HepG2 (cell line): ENCODE measurements around the gene HMGN4. TPM values are rescaled to one million over a fixed set of nuclear protein-coding genes. Genes with fewer than 3 reads are reported as not detected.
A peak's percentile ranks its signal among the peaks of the same experiment; 100 is the strongest.

Experiments used
- ATAC-seq: fragments of 200-7000 bp; cut with Tn5 transposase; 3 replicates; pipeline ENCODE4 v1.9.1; 2020; ENCODE audit warnings: mild to moderate bottlenecking, moderate library complexity
- BruUV-seq: library from RNA; stranded (reverse); fragments of 400-500 nt; replicated peaks from 2 replicates; lab custom pipeline; 2021; lab: Mats Ljungman, UMichigan
- CTCF ChIA-PET: fragments of 300-600 bp; formaldehyde crosslinking; extraction: SDS; loops from one replicate; lab custom pipeline; 2021; ENCODE audit warnings: low total read pairs, inconsistent platforms, low intra/inter-chr PET ratio; lab: Yijun Ruan, JAX
- POLR2A ChIA-PET: fragments of 350-600 bp; sonication (Branson Sonifier 250); formaldehyde crosslinking; loops from one replicate; lab custom pipeline; 2020; ENCODE audit warnings: antibody characterized with exemption, inconsistent platforms; lab: Yijun Ruan, JAX
- DNase-seq: peaks from one replicate; pipeline ENCODE4 v3.0.0-alpha.2; 2015; ENCODE audit warnings: low spot score
- FAIRE-seq: peaks from 3 replicates; lab custom pipeline; 2011; peaks lifted over from hg19 to GRCh38; lab: Jason Lieb, UNC
- H2AFZ ChIP-seq: one replicate; pipeline ENCODE4 v1.6.1; 2011; ENCODE audit warnings: low read length, inconsistent platforms
- H3K27ac ChIP-seq: fragments of 300-600 bp; 3 replicates; pipeline ENCODE4 v1.8.0; 2011; ENCODE audit warnings: mixed run types, mild to moderate bottlenecking, mixed read lengths, low read length, inconsistent platforms; ENCODE audit not compliant: insufficient read depth; ENCODE audit errors: extremely low read length
- H3K27me3 ChIP-seq, 2 experiments: fragments of 200-600 bp in 1 of 2; 2 replicates in 1 of 2; 3 replicates in 1 of 2; pipeline versions ENCODE4 v1.6.0 to v1.8.0; 2011; ENCODE audit warnings: low read length in 2 of 2, mild to moderate bottlenecking in 2 of 2, moderate library complexity in 2 of 2, inconsistent platforms in 1 of 2; ENCODE audit not compliant: insufficient read depth in 2 of 2, control insufficient read depth in 1 of 2
- H3K36me3 ChIP-seq, 2 experiments: fragments of 200-600 bp in 1 of 2; replicated peaks in 1 of 2; 2 replicates in 1 of 2; 3 replicates in 1 of 2; pipeline versions ENCODE4 v1.5.1 to v1.8.0; 2011; ENCODE audit warnings: low read length in 2 of 2, inconsistent platforms in 1 of 2; ENCODE audit not compliant: insufficient read depth in 2 of 2, control insufficient read depth in 1 of 2
- H3K4me1 ChIP-seq: 2 replicates; pipeline ENCODE4 v1.5.1; 2012; ENCODE audit warnings: low read length, inconsistent platforms; ENCODE audit not compliant: insufficient read depth
- H3K4me2 ChIP-seq: 2 replicates; pipeline ENCODE4 v1.6.0; 2011; ENCODE audit warnings: low read depth, low read length, inconsistent platforms
- H3K4me3 ChIP-seq, 3 experiments: fragments of 200-600 bp in 1 of 3; sonication (generic), shearing (Covaris generic) in 1 of 3; replicated peaks in 1 of 3; 2 replicates each; pipeline ENCODE4 v1.5.1; 2011 to 2016; ENCODE audit warnings: low read length in 3 of 3, inconsistent platforms in 2 of 3, low read depth in 2 of 3, mild to moderate bottlenecking in 2 of 3, control low read depth in 1 of 3, mixed read lengths in 1 of 3; ENCODE audit not compliant: insufficient read depth in 1 of 3
- H3K79me2 ChIP-seq: one replicate; pipeline ENCODE4 v1.6.1; 2011; ENCODE audit warnings: low read length, inconsistent platforms; ENCODE audit not compliant: insufficient read depth
- H3K9ac ChIP-seq: 2 replicates; pipeline ENCODE4 v1.6.0; 2011; ENCODE audit warnings: mild to moderate bottlenecking, low read depth, low read length, inconsistent platforms; ENCODE audit not compliant: insufficient read depth
- H3K9me3 ChIP-seq: 2 replicates; pipeline ENCODE4 v1.5.1; 2012; ENCODE audit warnings: mild to moderate bottlenecking, low read length
- H4K20me1 ChIP-seq: 2 replicates; pipeline ENCODE4 v1.6.0; 2011; ENCODE audit warnings: inconsistent platforms, mild to moderate bottlenecking, low read length, moderate library complexity; ENCODE audit not compliant: insufficient read depth
- FUBP1 ChIP-seq: sonication (generic); formaldehyde crosslinking; IDR thresholded peaks from 2 replicates; pipeline ENCODE4 v1.5.1; 2020; ENCODE audit warnings: missing genetic modification reagents, mild to moderate bottlenecking, borderline replicate concordance
- KDM2A ChIP-seq: sonication (generic); formaldehyde crosslinking; IDR thresholded peaks from 2 replicates; pipeline ENCODE4 v1.4.0; 2020; ENCODE audit warnings: low read depth, missing genetic modification reagents, borderline replicate concordance
- MYNN ChIP-seq: sonication (generic); formaldehyde crosslinking; IDR thresholded peaks from 2 replicates; pipeline ENCODE4 v1.4.0; 2020; ENCODE audit warnings: mild to moderate bottlenecking, low read depth, missing genetic modification reagents
- NFE2L1 ChIP-seq: sonication (generic); formaldehyde crosslinking; IDR thresholded peaks from 2 replicates; pipeline ENCODE4 v1.4.0; 2020; ENCODE audit warnings: missing genetic modification reagents, mild to moderate bottlenecking, borderline replicate concordance
- SALL1 ChIP-seq: sonication (generic); formaldehyde crosslinking; IDR thresholded peaks from 2 replicates; pipeline ENCODE4 v1.8.0; 2022; ENCODE audit warnings: mild to moderate bottlenecking, missing genetic modification reagents
- SAP130 ChIP-seq: IDR thresholded peaks from 2 replicates; pipeline ENCODE4 v1.6.1; 2016; ENCODE audit warnings: low read depth
- SOX6 ChIP-seq, 2 experiments: fragments of 450-650 bp in 1 of 2; sonication (generic) in 1 of 2; formaldehyde crosslinking in 1 of 2; IDR thresholded peaks; 2 replicates each; pipeline versions ENCODE4 v1.4.0 to v1.6.1; 2017 to 2020; ENCODE audit warnings: antibody characterized with exemption in 1 of 2, mild to moderate bottlenecking in 1 of 2, missing genetic modification reagents in 1 of 2
- TEAD3 ChIP-seq: optimal IDR thresholded peaks from 2 replicates; pipeline ENCODE3; 2016; ENCODE audit warnings: borderline replicate concordance
- YEATS4 ChIP-seq: sonication (generic); formaldehyde crosslinking; IDR thresholded peaks from 2 replicates; pipeline ENCODE4 v1.4.0; 2020; ENCODE audit warnings: missing genetic modification reagents, borderline replicate concordance
- ZBTB20 ChIP-seq: sonication (generic); formaldehyde crosslinking; IDR thresholded peaks from 2 replicates; pipeline ENCODE4 v1.8.1; 2023; ENCODE audit warnings: missing genetic modification reagents, low read depth, mild to moderate bottlenecking, borderline replicate concordance
- ZBTB26 ChIP-seq: IDR thresholded peaks from 2 replicates; pipeline ENCODE4 v1.6.1; 2016; ENCODE audit warnings: missing compliant biosample characterization, missing genetic modification reagents, borderline replicate concordance
- ZBTB7B ChIP-seq: sonication (generic); formaldehyde crosslinking; IDR thresholded peaks from 2 replicates; pipeline ENCODE4 v1.4.0; 2020; ENCODE audit warnings: missing genetic modification reagents
- ZFP1 ChIP-seq: IDR thresholded peaks from 2 replicates; pipeline ENCODE4 v1.6.1; 2016
- ZFX ChIP-seq: sonication (generic); formaldehyde crosslinking; IDR thresholded peaks from 2 replicates; pipeline ENCODE4 v1.4.0; 2020; ENCODE audit warnings: mild to moderate bottlenecking, low read depth, missing genetic modification reagents, moderate library complexity
- ZNF24 ChIP-seq: fragments of 450-650 bp; IDR thresholded peaks from 2 replicates; pipeline ENCODE4 v1.6.1; 2017; ENCODE audit warnings: antibody characterized with exemption, mild to moderate bottlenecking
- ZNF350 ChIP-seq: sonication (generic); formaldehyde crosslinking; IDR thresholded peaks from 2 replicates; pipeline ENCODE4 v1.4.0; 2020; ENCODE audit warnings: mild to moderate bottlenecking, low read depth, missing genetic modification reagents, borderline replicate concordance
- ZNF776 ChIP-seq: sonication (generic); formaldehyde crosslinking; IDR thresholded peaks from 2 replicates; pipeline ENCODE4 v1.4.0; 2020; ENCODE audit warnings: mild to moderate bottlenecking, missing genetic modification reagents
- WGBS: methylation state at CpG from one replicate; pipeline ENCODE4 v1.1.6; 2017; ENCODE audit warnings: low lambda C conversion rate; 5-methylcytosine and 5-hydroxymethylcytosine counted together
- in situ Hi-C: cut with HindIII; loops from 2 replicates; pipeline ENCODE4 v1.10.0; 2017; ENCODE audit warnings: low pct_unique_long_range_greater_than_20kb; ENCODE audit not compliant: extremely low pct_ligation_motif_present
- intact Hi-C: fragments of 100-400 bp; cut with micrococcal nuclease; formaldehyde crosslinking; loops from one replicate; pipeline ENCODE4 v1.10.0; 2022; ENCODE audit not compliant: unreplicated experiment
- polyA plus RNA-seq, 8 experiments: library from polyadenylated mRNA; depleted of rRNA in 3 of 8; stranded (reverse) in 7 of 8; unstranded in 1 of 8; fragments of >200 nt; fragmentation: Illumina TruSeq in 4 of 8; extraction: Trizol in 4 of 8; gene quantifications; 2 replicates each; pipeline versions ENCODE4 v1.2.1 to v1.2.3, GENCODE V29; 2011 to 2016; ENCODE audit warnings: low read depth in 4 of 8, missing spikeins in 1 of 8, mixed read lengths in 1 of 8; ENCODE audit not compliant: insufficient read depth in 1 of 8
- total RNA-seq, 5 experiments: library from RNA; depleted of rRNA; stranded (reverse); fragments of >200 nt; fragmentation: Illumina TruSeq; extraction: Trizol; gene quantifications; 2 replicates each; pipeline ENCODE4 v1.2.3, GENCODE V29; 2016; ENCODE audit warnings: low read depth in 1 of 5
- TF ChIP-seq, protein P1 (sequence below): sonication (generic); formaldehyde crosslinking; IDR thresholded peaks from 2 replicates; pipeline ENCODE4 v1.4.0; 2020; ENCODE audit warnings: missing genetic modification reagents

Gene HMGN4
- total and polyA plus RNA-seq, 2 of the 13 experiments (the other 11 are each of a cell fraction or from before 2014, with no cell fraction given), result 39.9 to 52.1 TPM

DNA sequence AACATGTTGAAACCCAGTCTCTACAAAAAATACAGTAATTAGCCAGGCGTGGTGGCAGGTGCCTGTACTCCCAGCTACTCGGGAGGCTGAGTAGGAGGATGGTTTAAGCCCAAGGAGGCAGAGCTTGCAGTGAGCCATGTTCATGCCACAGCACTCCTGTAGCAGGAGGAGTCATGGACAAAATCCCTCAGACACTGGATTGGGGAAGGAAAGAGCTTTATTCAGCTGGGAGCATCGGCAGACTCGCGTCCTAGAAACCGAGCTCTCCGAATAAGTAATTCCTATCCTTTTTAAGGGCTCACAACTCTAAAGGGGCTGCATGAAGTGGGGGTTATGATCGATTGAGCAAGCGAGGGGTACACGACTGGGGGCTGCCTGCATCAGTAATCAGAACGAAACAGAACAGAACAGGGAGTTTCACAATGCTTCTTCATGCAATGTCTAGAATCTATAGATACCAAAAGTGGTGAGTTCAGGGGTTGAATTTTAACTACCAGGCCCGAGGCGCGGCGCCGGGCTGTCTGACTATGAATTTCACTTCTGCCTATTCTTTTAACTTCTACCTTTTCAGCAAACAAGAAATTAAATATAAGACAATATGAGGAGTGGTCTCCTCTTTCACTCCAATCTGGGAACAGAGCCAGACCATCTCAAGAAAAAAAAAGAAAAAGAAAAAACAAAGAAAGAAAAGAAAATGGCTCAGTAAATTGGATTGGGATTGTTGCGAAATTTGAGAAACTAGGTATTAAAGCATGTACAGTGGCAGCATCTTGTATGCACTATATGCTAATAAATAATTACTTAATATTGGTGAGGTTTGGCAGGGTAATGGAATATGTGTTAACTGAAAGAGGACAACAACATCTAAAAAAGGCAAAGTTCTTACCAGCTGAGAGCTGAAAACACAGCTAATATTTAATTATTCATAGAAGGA lies 23.6 kb downstream of the HMGN4 start:
- in situ Hi-C loops (no loop called here), intact Hi-C loops (no loop called here)
- H3K4me2 ChIP-seq, result peak overlapping the region; percentile 66
- no TSS peak for BruUV-seq
- ATAC-seq (peak; percentile 54), DNase-seq (peak; percentile 55), FAIRE-seq (peak; percentile 28)
- 32% methylated on average over 17 of the region's 17 CpGs for WGBS
- peak overlapping the region; percentile 68 for H3K27ac ChIP-seq
- peak overlapping the region; percentile 36 for H3K9ac ChIP-seq
- ChIA-PET CTCF (no interaction called here), POLR2A (interaction anchor here (1.0 to 1.3 kb wide), 2 partner anchors 10 kb away, joined by 3 to 6 read pairs; no protein-coding TSS in a partner anchor)
- H3K27me3 ChIP-seq, result no peaks in the 10 kb centered on the region
- peak overlapping the region; percentile 35 for H2AFZ ChIP-seq
- no peaks in the 10 kb centered on the region for H3K9me3 ChIP-seq
- H3K4me1 ChIP-seq, result peaks cover 80% of the 10 kb centered on the region
- H3K79me2 ChIP-seq, result no peaks in the 10 kb centered on the region
- H3K36me3 ChIP-seq, result no peaks in the 10 kb centered on the region
- H3K4me3 ChIP-seq, result peak overlapping the region; percentile 28 to 64 (median 50)
- H4K20me1 ChIP-seq, result no peaks in the 10 kb centered on the region
- TF ChIP-seq NFE2L1, result no peak
- TF ChIP-seq ZNF350 (CRISPR knock-in tag), result peak; percentile 64; the same call in 1 of the 2 replicates
- peak; percentile 21 for TF ChIP-seq TEAD3 (CRISPR knock-in tag)
- TF ChIP-seq SOX6 (IDR thresholded peaks at IDR 0.05), result no peak
- peak; percentile 41; the same call in 1 of the 2 replicates for TF ChIP-seq SOX6 (CRISPR knock-in tag; IDR thresholded peaks at IDR 0.05)
- peak; percentile 60; the same call in 1 of the 2 replicates for TF ChIP-seq ZFX (CRISPR knock-in tag)
- no peak for TF ChIP-seq ZNF24
- peak; percentile 70 for TF ChIP-seq ZFP1 (CRISPR knock-in tag)
- 0 out of 2 replicates have a peak, but pooled peaks have one; percentile 55 for TF ChIP-seq MYNN (CRISPR knock-in tag)
- peak; percentile 65 for TF ChIP-seq SALL1 (CRISPR knock-in tag)
- peak; percentile 97 for TF ChIP-seq ZBTB20
- no peak for TF ChIP-seq YEATS4 (CRISPR knock-in tag)
- TF ChIP-seq KDM2A, result peak; percentile 24; the same call in 1 of the 2 replicates
- no peak for TF ChIP-seq ZNF776 (CRISPR knock-in tag)
- TF ChIP-seq SAP130 (CRISPR knock-in tag), result peak; percentile 8; the same call in 1 of the 2 replicates
- TF ChIP-seq ZBTB26 (CRISPR knock-in tag), result peak; percentile 61; the same call in 1 of the 2 replicates
- TF ChIP-seq FUBP1 (CRISPR knock-in tag), result no peak
- TF ChIP-seq ZBTB7B (CRISPR knock-in tag), result peak; percentile 20; the same call in 1 of the 2 replicates
- TF ChIP-seq, protein P1, sequence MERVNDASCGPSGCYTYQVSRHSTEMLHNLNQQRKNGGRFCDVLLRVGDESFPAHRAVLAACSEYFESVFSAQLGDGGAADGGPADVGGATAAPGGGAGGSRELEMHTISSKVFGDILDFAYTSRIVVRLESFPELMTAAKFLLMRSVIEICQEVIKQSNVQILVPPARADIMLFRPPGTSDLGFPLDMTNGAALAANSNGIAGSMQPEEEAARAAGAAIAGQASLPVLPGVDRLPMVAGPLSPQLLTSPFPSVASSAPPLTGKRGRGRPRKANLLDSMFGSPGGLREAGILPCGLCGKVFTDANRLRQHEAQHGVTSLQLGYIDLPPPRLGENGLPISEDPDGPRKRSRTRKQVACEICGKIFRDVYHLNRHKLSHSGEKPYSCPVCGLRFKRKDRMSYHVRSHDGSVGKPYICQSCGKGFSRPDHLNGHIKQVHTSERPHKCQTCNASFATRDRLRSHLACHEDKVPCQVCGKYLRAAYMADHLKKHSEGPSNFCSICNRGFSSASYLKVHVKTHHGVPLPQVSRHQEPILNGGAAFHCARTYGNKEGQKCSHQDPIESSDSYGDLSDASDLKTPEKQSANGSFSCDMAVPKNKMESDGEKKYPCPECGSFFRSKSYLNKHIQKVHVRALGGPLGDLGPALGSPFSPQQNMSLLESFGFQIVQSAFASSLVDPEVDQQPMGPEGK (CRISPR knock-in tag), result peak; percentile 61
